Spleen (tissue), 7 donors: ENCODE data around the gene CFAP74.

Experiments used
- CTCF ChIP-seq, 11 experiments: fragments of 200-600 bp in 7 of 11; fragments of 450-650 bp in 4 of 11; sonication (generic) in 4 of 11; IDR thresholded peaks in 8 of 11; conservative IDR thresholded peaks in 3 of 11; 1 replicate in 7 of 11; 2 replicates in 4 of 11; pipeline versions ENCODE4 v1.4.0 to v1.8.0; 2016 to 2021; ENCODE audit warnings: antibody characterized with exemption in 11 of 11, inconsistent platforms in 4 of 11, mild to moderate bottlenecking in 1 of 11
- POLR2A ChIP-seq, 3 donors: fragments of 450-650 bp; IDR thresholded peaks; one replicate each; pipeline ENCODE4 v1.5.1; 2017; ENCODE audit warnings: antibody characterized with exemption in 3 of 3, mild to moderate bottlenecking in 1 of 3
- donor health status: DM: no; HTN: no; CAD: no; lungs with moderate emphysema.
- donor health status: DM: no; HTN: no; CAD: no.
- donor health status: DM: no; HTN: no; CAD: no.

- no peak for TF ChIP-seq POLR2A (IDR thresholded peaks at IDR 0.05)
- no peak for TF ChIP-seq CTCF (IDR thresholded peaks at IDR 0.05 in 8 of 11, conservative IDR thresholded peaks at IDR 0.05 in 3 of 11)
Observed at GRCh38 chr1:2025491-2025981, 21.9 kb upstream of the CFAP74 start.
